K562 (cell line): Measurements from ENCODE around the gene SLC2A4. TPM values are rescaled to one million over a fixed set of nuclear protein-coding genes. Genes with fewer than 3 reads are reported as not detected.

Experiments
- ATAC-seq: fragments of 200-7000 bp; cut with Tn5 transposase; 3 replicates; pipeline ENCODE4 v1.9.1; 2020; ENCODE audit warnings: moderate library complexity
- BruUV-seq: library from RNA; stranded (reverse); fragments of 400-500 nt; replicated peaks from 2 replicates; lab custom pipeline; 2021; lab: Mats Ljungman, UMichigan
- CTCF ChIA-PET: fragments of 300-600 bp; formaldehyde crosslinking; extraction: SDS; loops from one replicate; lab custom pipeline; 2021; ENCODE audit warnings: low intra/inter-chr PET ratio; lab: Yijun Ruan, JAX
- POLR2A ChIA-PET: fragments of 300-600, 350-650 bp; sonication (Branson Sonifier 250); formaldehyde crosslinking; extraction: SDS; loops from one replicate; lab custom pipeline; 2021; ENCODE audit warnings: antibody characterized with exemption, inconsistent platforms; lab: Yijun Ruan, JAX
- DNase-seq, 4 experiments: peaks; one replicate each; pipeline versions ENCODE4 v3.0.0 to v3.0.0-alpha.2; 2011 to 2018; ENCODE audit warnings: low spot score in 3 of 4, mixed read lengths in 3 of 4; ENCODE audit errors: extremely low read depth in 1 of 4
- FAIRE-seq: peaks from 2 replicates; lab custom pipeline; 2011; peaks lifted over from hg19 to GRCh38; lab: Jason Lieb, UNC
- H2AFZ ChIP-seq: 2 replicates; pipeline ENCODE4 v1.6.0; 2011; ENCODE audit warnings: low read depth, low read length, control low read depth, inconsistent platforms
- H3K27ac ChIP-seq: fragments of 200-600 bp; 3 replicates; pipeline ENCODE4 v1.8.0; 2011; ENCODE audit warnings: low read depth, mild to moderate bottlenecking, control low read depth, inconsistent platforms, low read length, moderate library complexity, mixed read lengths; ENCODE audit errors: extremely low read depth
- H3K27me3 ChIP-seq, 2 experiments: fragments of 300-600 bp in 1 of 2; 2 replicates in 1 of 2; 3 replicates in 1 of 2; pipeline versions ENCODE4 v1.6.0 to v1.8.0; 2011; ENCODE audit warnings: inconsistent platforms in 2 of 2, low read length in 2 of 2, mild to moderate bottlenecking in 1 of 2, mixed read lengths in 1 of 2, moderate library complexity in 1 of 2; ENCODE audit not compliant: control insufficient read depth in 2 of 2, insufficient read depth in 2 of 2
- H3K36me3 ChIP-seq: fragments of 300-600 bp; 3 replicates; pipeline ENCODE4 v1.8.0; 2011; ENCODE audit warnings: mild to moderate bottlenecking, low read length, inconsistent platforms; ENCODE audit not compliant: control insufficient read depth, insufficient read depth
- H3K4me1 ChIP-seq, 2 experiments: fragments of 200-600 bp in 1 of 2; replicated peaks in 1 of 2; 2 replicates in 1 of 2; 3 replicates in 1 of 2; pipeline versions ENCODE4 v1.5.1 to v1.8.0; 2011; ENCODE audit warnings: inconsistent platforms in 2 of 2, low read length in 2 of 2, mild to moderate bottlenecking in 1 of 2, mixed read lengths in 1 of 2, moderate library complexity in 1 of 2; ENCODE audit not compliant: control insufficient read depth in 2 of 2, insufficient read depth in 2 of 2
- H3K4me2 ChIP-seq: 2 replicates; pipeline ENCODE4 v1.6.1; 2011; ENCODE audit warnings: low read length, control low read depth, inconsistent platforms, mixed read lengths; ENCODE audit not compliant: insufficient read depth
- H3K4me3 ChIP-seq: fragments of 200-600 bp; sonication (generic), shearing (Covaris generic); 2 replicates; pipeline ENCODE4 v1.5.1; 2016; ENCODE audit warnings: control low read depth, inconsistent platforms
- H3K79me2 ChIP-seq: fragments of 200-600 bp; 3 replicates; pipeline ENCODE4 v1.8.0; 2011; ENCODE audit warnings: low read length, inconsistent platforms; ENCODE audit not compliant: control insufficient read depth, insufficient read depth
- H3K9ac ChIP-seq, 2 experiments: 2 replicates each; pipeline versions ENCODE4 v1.6.0 to v1.6.1; 2011; ENCODE audit warnings: low read depth in 2 of 2, low read length in 2 of 2, control low read depth in 1 of 2, inconsistent platforms in 1 of 2, mild to moderate bottlenecking in 1 of 2, mixed read lengths in 1 of 2; ENCODE audit not compliant: insufficient read depth in 1 of 2
- H3K9me1 ChIP-seq: one replicate; pipeline ENCODE4 v1.6.0; 2011; ENCODE audit warnings: inconsistent platforms, mild to moderate bottlenecking, low read length, moderate library complexity; ENCODE audit not compliant: control insufficient read depth, insufficient read depth
- H3K9me3 ChIP-seq: replicated peaks from 2 replicates; pipeline ENCODE4 v1.5.1; 2011; ENCODE audit warnings: low read depth, low read length, inconsistent platforms; ENCODE audit not compliant: control insufficient read depth, insufficient read depth
- H4K20me1 ChIP-seq: replicated peaks from 2 replicates; pipeline ENCODE4 v1.6.1; 2011; ENCODE audit warnings: low read length, inconsistent platforms, mixed read lengths; ENCODE audit not compliant: control insufficient read depth, insufficient read depth
- ADNP ChIP-seq: fragments of 200-800 bp; sonication (Bioruptor generic); IDR thresholded peaks from 2 replicates; pipeline ENCODE4 v1.6.1; 2016; ENCODE audit warnings: missing genetic modification characterization, missing compliant biosample characterization
- BACH1 ChIP-seq: fragments of 200-800 bp; sonication (Bioruptor generic); IDR thresholded peaks from 2 replicates; pipeline ENCODE4 v1.6.1; 2016; ENCODE audit warnings: missing genetic modification characterization, missing compliant biosample characterization
- CCNT2 ChIP-seq: IDR thresholded peaks from 2 replicates; pipeline ENCODE4 v1.6.1; 2011; ENCODE audit warnings: borderline replicate concordance, low read depth, mild to moderate bottlenecking, moderate library complexity, mixed read lengths, low read length; ENCODE audit not compliant: insufficient read length; ENCODE audit errors: extremely low read depth
- DNMT1 ChIP-seq: fragments of 450-650 bp; IDR thresholded peaks from 2 replicates; pipeline ENCODE4 v1.6.1; 2016; ENCODE audit warnings: antibody characterized with exemption, mild to moderate bottlenecking
- EHMT2 ChIP-seq: fragments of 450-650 bp; IDR thresholded peaks from 2 replicates; pipeline ENCODE4 v1.6.1; 2018; ENCODE audit warnings: antibody characterized with exemption
- FOXA3 ChIP-seq, 2 experiments: fragments of 450-650 bp in 1 of 2; sonication (generic) in 1 of 2; formaldehyde crosslinking; IDR thresholded peaks in 1 of 2; conservative IDR thresholded peaks in 1 of 2; 2 replicates each; pipeline versions ENCODE4 v1.4.0 to v1.8.0; 2020 to 2022; ENCODE audit warnings: mild to moderate bottlenecking in 2 of 2, missing genetic modification reagents in 1 of 2
- HCFC1 ChIP-seq: IDR thresholded peaks from 2 replicates; pipeline ENCODE4 v1.6.1; 2012; ENCODE audit warnings: low read depth, low read length, improper control_type of control experiment
- HLTF ChIP-seq: fragments of 450-650 bp; IDR thresholded peaks from 2 replicates; pipeline ENCODE4 v1.6.1; 2016
- IRF2 ChIP-seq: sonication (generic); formaldehyde crosslinking; IDR thresholded peaks from 2 replicates; pipeline ENCODE4 v1.8.1; 2022; ENCODE audit warnings: mild to moderate bottlenecking, missing genetic modification reagents
- MTF1 ChIP-seq: fragments of 250-450 bp; sonication (Bioruptor Pico); IDR thresholded peaks from 2 replicates; pipeline ENCODE4 v1.9.0; 2021; ENCODE audit warnings: moderate library complexity, mild to moderate bottlenecking, inconsistent platforms, borderline replicate concordance
- NFYB ChIP-seq: IDR thresholded peaks from 2 replicates; pipeline ENCODE4 v1.6.1; 2011; ENCODE audit warnings: mild to moderate bottlenecking, moderate library complexity; ENCODE audit not compliant: insufficient read length; ENCODE audit errors: extremely low read depth
- NR2C2 ChIP-seq, 2 experiments: fragments of 200-800 bp in 1 of 2; sonication (Bioruptor generic) in 1 of 2; sonication (generic) in 1 of 2; formaldehyde crosslinking in 1 of 2; IDR thresholded peaks; 2 replicates each; pipeline versions ENCODE4 v1.6.1 to v1.8.0; 2016 to 2022; ENCODE audit warnings: mild to moderate bottlenecking in 1 of 2, missing compliant biosample characterization in 1 of 2, missing genetic modification characterization in 1 of 2, missing genetic modification reagents in 1 of 2
- POLR2AphosphoS2 ChIP-seq: IDR thresholded peaks from 2 replicates; pipeline ENCODE4 v1.6.1; 2012; ENCODE audit warnings: low read length, improper control_type of control experiment
- PURB ChIP-seq: sonication (generic); formaldehyde crosslinking; IDR thresholded peaks from 2 replicates; pipeline ENCODE4 v1.9.0; 2021; ENCODE audit warnings: low read depth, mild to moderate bottlenecking, missing genetic modification reagents
- RCOR1 ChIP-seq, 2 experiments: IDR thresholded peaks; 2 replicates each; pipeline ENCODE4 v1.6.1; 2012; ENCODE audit warnings: low read depth in 2 of 2, low read length in 2 of 2, borderline replicate concordance in 1 of 2, improper control_type of control experiment in 1 of 2
- SPI1 ChIP-seq: IDR thresholded peaks from 2 replicates; pipeline ENCODE4 v1.6.1; 2011; ENCODE audit warnings: low read depth, low read length, control low read depth, borderline replicate concordance
- TCF7 ChIP-seq: sonication (generic); IDR thresholded peaks from 2 replicates; pipeline ENCODE4 v1.6.1; 2016; ENCODE audit warnings: antibody characterized with exemption, borderline replicate concordance
- ZNF146 ChIP-seq: IDR thresholded peaks from one replicate; pipeline ENCODE4 v1.6.1; 2018; ENCODE audit warnings: missing compliant biosample characterization; ENCODE audit not compliant: unreplicated experiment
- ZNF316 ChIP-seq: fragments of 450-650 bp; IDR thresholded peaks from 2 replicates; pipeline ENCODE4 v1.6.1; 2016
- WGBS: fragments of 100-300 bp; shearing (Covaris generic); methylation state at CpG from one replicate; pipeline ENCODE4 v1.1.6; 2016; ENCODE audit warnings: low coverage, mixed read lengths; ENCODE audit not compliant: insufficient coverage; ENCODE audit errors: missing lambda C conversion rate; 5-methylcytosine and 5-hydroxymethylcytosine counted together
- in situ Hi-C: fragments of 300-500 bp; cut with MboI; formaldehyde crosslinking; loops from 4 replicates; pipeline ENCODE4 v1.15.0; 2018; ENCODE audit warnings: inconsistent platforms, mixed read lengths
- intact Hi-C: fragments of 100-400 bp; cut with micrococcal nuclease; formaldehyde crosslinking; loops from 2 replicates; pipeline ENCODE4 v1.14.2; 2022
- polyA plus RNA-seq, 8 experiments: library from polyadenylated mRNA; depleted of rRNA in 4 of 8; stranded (reverse) in 5 of 8; unstranded in 3 of 8; fragments of >200 nt; fragmentation: Nextera tagmentation in 2 of 8; fragmentation: Illumina TruSeq in 1 of 8; extraction: Ambion mirVana in 2 of 8; extraction: Trizol in 1 of 8; gene quantifications; 2 replicates each; pipeline versions ENCODE4 v1.2.1 to v1.2.3, GENCODE V29; 2011 to 2014; ENCODE audit warnings: inconsistent platforms in 1 of 8, missing spikeins in 1 of 8
- total RNA-seq, 7 experiments: library from RNA; depleted of rRNA in 6 of 7; stranded (reverse); fragments of >200 nt in 6 of 7; fragmentation: Illumina TruSeq in 2 of 7; extraction: Trizol in 2 of 7; gene quantifications; 2 replicates each; pipeline versions ENCODE4 v1.2.1 to v1.2.3, GENCODE V29; 2011 to 2021; ENCODE audit warnings: low replicate concordance in 1 of 7
- TF ChIP-seq, protein P1 (sequence below): sonication (generic); formaldehyde crosslinking; IDR thresholded peaks from 2 replicates; pipeline ENCODE4 v1.8.0; 2022; ENCODE audit warnings: missing genetic modification reagents, mild to moderate bottlenecking, moderate library complexity, borderline replicate concordance
- TF ChIP-seq, protein P2 (sequence below): fragments of 450-650 bp; formaldehyde crosslinking; IDR thresholded peaks from 2 replicates; pipeline ENCODE4 v1.4.0; 2020; ENCODE audit warnings: mild to moderate bottlenecking, mixed read lengths

SLC2A4 gene
- total and polyA plus RNA-seq, 9 of the 15 experiments (the other 6 are each of a cell fraction or from before 2014, with no cell fraction given) = 0.74 to 3.5 (median 1.6) TPM

DNA sequence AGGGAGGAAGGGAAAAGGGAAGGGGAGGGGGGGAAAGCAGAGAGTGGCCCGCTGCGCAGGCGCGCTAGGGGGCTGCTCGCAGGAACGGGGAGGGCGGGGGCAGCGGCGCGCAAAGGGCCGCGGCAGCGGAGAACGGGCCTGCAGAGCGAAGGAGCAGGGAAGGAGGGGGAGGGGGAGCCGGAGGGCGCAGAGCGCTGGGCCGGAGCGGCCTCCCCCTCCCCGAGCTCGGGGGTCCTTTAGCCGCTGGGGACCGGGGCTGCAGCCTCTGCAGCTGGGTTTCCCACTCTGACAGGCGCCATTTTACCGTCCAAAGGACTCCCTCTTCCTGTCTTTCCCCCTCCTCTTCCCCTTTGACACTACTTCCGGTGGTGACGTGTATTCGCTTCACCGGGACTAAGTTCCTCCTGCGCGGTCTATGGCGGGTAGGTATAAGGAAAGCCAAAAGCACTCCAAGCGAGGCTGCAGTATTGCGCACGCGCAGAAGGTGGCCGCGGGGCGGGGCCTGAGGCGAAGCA lies 29.8 kb upstream of the SLC2A4 start, which contains the start of gene CTDNEP1:
CTDNEP1 (minus strand) TSS at position 74 of the 515 bp plus-strand sequence. CDS start 438 bp downstream, outside the sequence.
- FAIRE-seq = peak; percentile 100
- intact Hi-C loops (loop anchor here (2.0 kb wide), 1 partner anchor 13 kb away; the partner anchor contains the start of gene PHF23), in situ Hi-C loops (no loop called here)
- WGBS = under 1% methylated on average over 17 of the region's 41 CpGs
- Histone ChIP-seq H3K4me1 (peaks cover 13 to 19% of the 10 kb centered on the region in 2 experiments; a peak in 4 of 5 replicates), H3K79me2 (peaks cover 61% of the 10 kb centered on the region), H3K9me1 (no peaks in the 10 kb centered on the region), H3K9ac (peak within 1 kb of the TSS; percentile 97 to 98), H3K4me2 (peak within 1 kb of the TSS; percentile 98), H3K4me3 (peak within 1 kb of the TSS; percentile 95), H3K27ac (peak within 1 kb of the TSS; percentile 96), H3K36me3 (peaks cover 48% of the 10 kb centered on the region), H4K20me1 (no peaks in the 10 kb centered on the region), H2AFZ (peak within 1 kb of the TSS; percentile 96), H3K9me3 (no peaks in the 10 kb centered on the region), H3K27me3 (no peaks in the 10 kb centered on the region)
- ChIA-PET POLR2A (interaction anchor here (0.5 to 1.7 kb wide), 5 partner anchors 8 to 199 kb away, joined by 3 to 16 read pairs (median 3); partner anchors contain the start of genes GABARAP and PHF23), CTCF (interaction anchor here (0.6 kb wide), 1 partner anchor 55 kb away, joined by 3 read pairs; the partner anchor contains the start of gene EIF5A)
- peak; percentile 73 to 97 (median 88) for DNase-seq
- BruUV-seq = no TSS peak
- peak; percentile 96 for ATAC-seq
- TF ChIP-seq BACH1 (tag) (no peak), EHMT2 (no peak), ADNP (tag) (no peak), MTF1 (no peak), RCOR1 (IDR thresholded peaks at IDR 0.05; ENCODE audit: borderline replicate concordance in 1 of 2, low read depth in 2 of 2, low read length in 2 of 2) (no peak), HLTF (no peak), ZNF146 (CRISPR knock-in tag) (no peak), DNMT1 (no peak), NFYB (no peak), TCF7 (no peak), POLR2AphosphoS2 (no peak), IRF2 (CRISPR knock-in tag) (no peak), ZNF316 (no peak), NR2C2 (CRISPR knock-in tag; IDR thresholded peaks at IDR 0.05) (no peak), NR2C2 (tag; IDR thresholded peaks at IDR 0.05) (peak; percentile 96), HCFC1 (peak; percentile 55; the same call in 1 of the 2 replicates), SPI1 (peak; percentile 82), CCNT2 (peak; percentile 3), PURB (CRISPR knock-in tag) (no peak), FOXA3 (CRISPR knock-in tag; conservative IDR thresholded peaks at IDR 0.05 in 1 of 2, IDR thresholded peaks at IDR 0.05 in 1 of 2) (no peak)
- TF ChIP-seq, protein P1, sequence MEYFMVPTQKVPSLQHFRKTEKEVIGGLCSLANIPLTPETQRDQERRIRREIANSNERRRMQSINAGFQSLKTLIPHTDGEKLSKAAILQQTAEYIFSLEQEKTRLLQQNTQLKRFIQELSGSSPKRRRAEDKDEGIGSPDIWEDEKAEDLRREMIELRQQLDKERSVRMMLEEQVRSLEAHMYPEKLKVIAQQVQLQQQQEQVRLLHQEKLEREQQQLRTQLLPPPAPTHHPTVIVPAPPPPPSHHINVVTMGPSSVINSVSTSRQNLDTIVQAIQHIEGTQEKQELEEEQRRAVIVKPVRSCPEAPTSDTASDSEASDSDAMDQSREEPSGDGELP (CRISPR knock-in tag) = peak; percentile 55; the same call in 1 of the 2 replicates
- TF ChIP-seq, protein P2, sequence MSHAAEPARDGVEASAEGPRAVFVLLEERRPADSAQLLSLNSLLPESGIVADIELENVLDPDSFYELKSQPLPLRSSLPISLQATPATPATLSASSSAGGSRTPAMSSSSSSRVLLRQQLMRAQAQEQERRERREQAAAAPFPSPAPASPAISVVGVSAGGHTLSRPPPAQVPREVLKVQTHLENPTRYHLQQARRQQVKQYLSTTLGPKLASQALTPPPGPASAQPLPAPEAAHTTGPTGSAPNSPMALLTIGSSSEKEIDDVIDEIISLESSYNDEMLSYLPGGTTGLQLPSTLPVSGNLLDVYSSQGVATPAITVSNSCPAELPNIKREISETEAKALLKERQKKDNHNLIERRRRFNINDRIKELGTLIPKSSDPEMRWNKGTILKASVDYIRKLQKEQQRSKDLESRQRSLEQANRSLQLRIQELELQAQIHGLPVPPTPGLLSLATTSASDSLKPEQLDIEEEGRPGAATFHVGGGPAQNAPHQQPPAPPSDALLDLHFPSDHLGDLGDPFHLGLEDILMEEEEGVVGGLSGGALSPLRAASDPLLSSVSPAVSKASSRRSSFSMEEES = no peak
